Fibroblast of mammary gland (primary cell): ENCODE measurements around the gene AEBP2.

Source experiments
- DNase-seq: peaks from one replicate; pipeline ENCODE4 v3.0.0-alpha.2; 2010; ENCODE audit warnings: low read depth
- H3K4me3 ChIP-seq: 2 replicates; pipeline ENCODE4 v1.5.1; 2011; ENCODE audit warnings: low read depth, mild to moderate bottlenecking, low read length, moderate library complexity; ENCODE audit not compliant: control insufficient read depth
- TF ChIP-seq, protein P1 (sequence below): conservative IDR thresholded peaks from 2 replicates; pipeline ENCODE4 v1.5.1; 2011; ENCODE audit warnings: low read depth, low read length, inconsistent platforms; ENCODE audit not compliant: control insufficient read depth, insufficient read depth

AEBP2 gene

DNA sequence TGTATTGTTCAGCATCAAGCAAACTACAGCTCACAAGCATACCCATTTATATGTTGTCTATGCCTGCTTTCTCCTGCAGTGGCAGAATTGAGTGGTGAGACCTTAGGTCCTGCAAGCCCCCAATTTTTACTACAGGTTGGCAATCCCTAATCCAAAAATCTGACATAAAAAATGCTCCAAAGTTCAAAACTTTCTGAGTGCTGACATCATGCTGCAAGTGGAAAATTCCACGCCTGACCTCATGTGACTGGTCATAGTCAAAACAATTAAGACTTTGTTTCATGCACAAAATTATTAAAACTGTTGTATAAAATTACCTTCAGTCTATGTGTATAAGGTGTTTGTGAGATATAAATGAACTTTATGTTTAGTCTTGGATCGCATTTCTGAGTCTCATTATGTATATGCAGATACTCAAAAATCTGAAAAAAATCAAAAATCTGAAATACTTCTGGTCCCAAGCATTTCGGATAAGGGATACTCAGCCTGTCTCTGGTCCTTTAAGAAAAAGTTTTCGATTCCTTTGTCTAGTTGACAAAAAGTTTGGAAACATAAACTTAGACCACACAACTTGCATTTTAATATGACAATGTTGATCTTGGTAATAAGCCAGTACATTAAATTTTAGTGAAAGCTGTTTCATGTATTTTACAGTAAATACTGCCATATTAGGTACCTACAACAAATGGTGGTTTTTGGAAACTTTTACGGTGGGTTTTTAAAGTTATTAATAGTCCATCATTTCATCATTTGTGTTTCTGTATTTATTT is 81.5 kb downstream of the AEBP2 start:
- no peak for DNase-seq
- TF ChIP-seq, protein P1, sequence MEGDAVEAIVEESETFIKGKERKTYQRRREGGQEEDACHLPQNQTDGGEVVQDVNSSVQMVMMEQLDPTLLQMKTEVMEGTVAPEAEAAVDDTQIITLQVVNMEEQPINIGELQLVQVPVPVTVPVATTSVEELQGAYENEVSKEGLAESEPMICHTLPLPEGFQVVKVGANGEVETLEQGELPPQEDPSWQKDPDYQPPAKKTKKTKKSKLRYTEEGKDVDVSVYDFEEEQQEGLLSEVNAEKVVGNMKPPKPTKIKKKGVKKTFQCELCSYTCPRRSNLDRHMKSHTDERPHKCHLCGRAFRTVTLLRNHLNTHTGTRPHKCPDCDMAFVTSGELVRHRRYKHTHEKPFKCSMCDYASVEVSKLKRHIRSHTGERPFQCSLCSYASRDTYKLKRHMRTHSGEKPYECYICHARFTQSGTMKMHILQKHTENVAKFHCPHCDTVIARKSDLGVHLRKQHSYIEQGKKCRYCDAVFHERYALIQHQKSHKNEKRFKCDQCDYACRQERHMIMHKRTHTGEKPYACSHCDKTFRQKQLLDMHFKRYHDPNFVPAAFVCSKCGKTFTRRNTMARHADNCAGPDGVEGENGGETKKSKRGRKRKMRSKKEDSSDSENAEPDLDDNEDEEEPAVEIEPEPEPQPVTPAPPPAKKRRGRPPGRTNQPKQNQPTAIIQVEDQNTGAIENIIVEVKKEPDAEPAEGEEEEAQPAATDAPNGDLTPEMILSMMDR = no peak
- no peak overlapping the region for H3K4me3 ChIP-seq

DNA sequence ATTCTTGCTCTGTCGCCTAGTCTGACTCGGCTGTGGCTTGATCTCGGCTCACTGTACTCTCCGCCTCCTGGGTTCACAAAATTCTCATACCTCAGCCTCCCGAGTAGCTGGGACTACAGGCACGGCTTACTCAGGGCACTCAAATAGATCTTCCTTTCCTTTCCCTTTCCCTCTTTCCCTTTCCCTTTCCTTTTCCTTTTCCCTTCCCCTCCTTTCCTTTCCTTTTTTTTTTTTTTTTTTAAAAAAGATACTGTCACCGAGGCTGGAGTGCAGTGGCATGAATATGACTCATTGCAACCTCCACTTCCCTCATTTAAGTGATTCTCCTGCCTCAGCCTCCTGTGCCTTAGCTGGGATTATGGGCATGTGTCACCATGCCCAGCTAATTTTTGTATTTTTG is 86.0 kb downstream of the AEBP2 start:
- DNase-seq = no peak
- no peak overlapping the region for H3K4me3 ChIP-seq
- TF ChIP-seq, protein P1 = no peak

GRCh38 chr12:19527866-19528265 is 88.6 kb downstream of the AEBP2 start:
- no peak for DNase-seq
- no peak overlapping the region for H3K4me3 ChIP-seq
- TF ChIP-seq, protein P1 = no peak

DNA sequence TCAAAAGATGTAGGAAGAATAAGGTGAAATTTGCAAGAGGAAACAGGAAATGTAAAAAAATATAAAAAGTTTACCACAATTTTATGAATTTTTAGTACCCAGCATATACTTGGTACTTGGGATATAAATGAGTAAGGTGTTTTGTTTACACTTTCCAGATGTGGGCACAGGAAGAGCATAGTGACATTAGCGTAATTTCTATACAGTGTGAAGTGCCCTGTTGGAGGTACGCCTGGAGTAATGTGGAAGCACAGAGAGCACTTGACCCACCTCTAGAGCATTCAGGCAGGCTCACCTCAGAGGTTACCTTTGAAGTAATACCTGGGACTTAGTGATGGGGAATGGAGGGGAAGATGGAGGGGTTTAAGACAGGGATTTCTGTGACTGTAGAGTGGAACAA is 89.5 kb downstream of the AEBP2 start:
- TF ChIP-seq, protein P1 = no peak
- DNase-seq = no peak

GRCh38 chr12:19529951-19530636 is 90.8 kb downstream of the AEBP2 start:
- peak; percentile 53 for DNase-seq
- TF ChIP-seq, protein P1 = no peak
- H3K4me3 ChIP-seq = no peak overlapping the region

More for the DNA sequence above, 89.5 kb downstream of the AEBP2 start:
- H3K4me3 ChIP-seq = no peak overlapping the region

DNA sequence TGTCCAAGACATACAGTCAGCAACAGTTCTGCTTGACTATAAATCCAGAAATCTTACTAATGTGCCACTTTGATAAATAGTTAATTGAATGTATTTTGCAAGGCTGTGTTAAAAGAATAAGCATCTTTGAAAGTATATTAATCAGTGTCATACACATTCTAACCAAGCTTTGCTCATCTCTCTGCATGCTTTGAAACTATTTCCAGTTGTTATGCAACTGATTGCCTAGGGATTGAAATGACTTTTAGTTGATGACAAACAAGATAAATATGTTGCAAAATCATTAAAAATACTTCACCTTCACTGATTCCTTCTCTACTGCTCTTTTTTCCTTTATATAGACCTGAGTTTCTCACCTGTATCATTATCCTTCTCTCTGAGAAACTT is 91.3 kb downstream of the AEBP2 start:
- H3K4me3 ChIP-seq = no peak overlapping the region
- peak; percentile 60 for DNase-seq
- TF ChIP-seq, protein P1 = no peak
